Transverse colon (tissue), 4 donors: ENCODE data around the gene SEPTIN5. TPM values are rescaled to one million over a fixed set of nuclear protein-coding genes. Genes with fewer than 3 reads are reported as not detected.

Source experiments
- DNase-seq: peaks from one replicate; pipeline ENCODE4 v3.0.0-alpha.2; 2019
- H3K27ac ChIP-seq, 4 donors: fragments of 200-600 bp; sonication (generic); 2 replicates each; pipeline ENCODE4 v1.5.1; 2016 to 2018; ENCODE audit warnings: inconsistent platforms in 4 of 4
- H3K27me3 ChIP-seq: fragments of 200-600 bp; sonication (generic); 2 replicates; pipeline ENCODE4 v1.5.1; 2017; ENCODE audit warnings: inconsistent platforms
- H3K36me3 ChIP-seq, 4 donors: fragments of 200-600 bp; sonication (generic); 2 replicates each; pipeline ENCODE4 v1.5.1; 2017 to 2019; ENCODE audit warnings: inconsistent platforms in 4 of 4
- H3K4me1 ChIP-seq, 4 donors: fragments of 200-600 bp; sonication (generic); 2 replicates each; pipeline ENCODE4 v1.5.1; 2017 to 2020; ENCODE audit warnings: inconsistent platforms in 4 of 4
- H3K4me3 ChIP-seq, 4 donors: fragments of 200-600 bp; sonication (generic); 1 replicate in 1 of 4; 2 replicates in 3 of 4; pipeline versions ENCODE4 v1.5.1 to v1.6.1; 2017 to 2019; ENCODE audit warnings: inconsistent platforms in 4 of 4
- H3K9me3 ChIP-seq, 2 donors: fragments of 200-600 bp; sonication (generic); 2 replicates each; pipeline ENCODE4 v1.5.1; 2017 to 2019; ENCODE audit warnings: inconsistent platforms in 2 of 2
- EP300 ChIP-seq: sonication (generic); formaldehyde crosslinking; IDR thresholded peaks from one replicate; pipeline ENCODE4 v1.6.1; 2017; ENCODE audit warnings: antibody characterized with exemption, low read depth
- POLR2A ChIP-seq: fragments of 450-650 bp; IDR thresholded peaks from one replicate; pipeline ENCODE4 v1.6.1; 2016; ENCODE audit warnings: antibody characterized with exemption, mild to moderate bottlenecking, moderate library complexity
- POLR2AphosphoS5 ChIP-seq, 3 donors: sonication (generic); formaldehyde crosslinking; IDR thresholded peaks; one replicate each; pipeline ENCODE4 v1.6.1; 2016; ENCODE audit warnings: antibody characterized with exemption in 3 of 3
- WGBS, 2 donors: methylation state at CpG; one replicate each; pipeline ENCODE4 v1.1.5; 2018; ENCODE audit warnings: low coverage in 1 of 2; 5-methylcytosine and 5-hydroxymethylcytosine counted together
- in situ Hi-C, 4 donors: fragments of 200-750 bp; cut with MboI; loops; one replicate each; pipeline versions ENCODE4 v1.15.0 to v1.15.1; 2017; ENCODE audit warnings: low sequenced_read_pairs in 3 of 4, low pct_ligation_motif_present in 1 of 4, low pct_unique_long_range_greater_than_20kb in 1 of 4
- intact Hi-C: fragments of 100-400 bp; cut with DNase I; formaldehyde crosslinking; loops from one replicate; pipeline ENCODE4 v1.15.1; 2023; ENCODE audit warnings: low total_unique reads
- total RNA-seq, 4 donors: library from RNA; depleted of rRNA; stranded (reverse); fragments of >200 nt; gene quantifications; one replicate each; pipeline ENCODE4 v1.1.0, GENCODE V29; 2016
- TF ChIP-seq, protein P1 (sequence below), 5 experiments: fragments of 200-600 bp in 3 of 5; fragments of 450-650 bp in 2 of 5; sonication (generic) in 3 of 5; IDR thresholded peaks; 1 replicate in 2 of 5; 2 replicates in 3 of 5; pipeline ENCODE4 v1.5.1; 2016 to 2017; ENCODE audit warnings: antibody characterized with exemption in 5 of 5, inconsistent platforms in 3 of 5, mild to moderate bottlenecking in 2 of 5, moderate library complexity in 1 of 5

The SEPTIN5 gene
- total RNA-seq, 4 donors from 2014 or later = 2.5 to 709 (median 5.4) TPM

- DNase-seq = no peak
- WGBS, 2 donors = 66 to 72% methylated on average over 16 to 21 of the region's 21 CpGs
- no peaks in the 10 kb centered on the region for H3K9me3 ChIP-seq
- H3K27ac ChIP-seq = no peak overlapping the region
- in situ Hi-C loops (no loop called here), intact Hi-C loops (no loop called here)
- peaks cover 0 to 4% (median 1%) of the 10 kb centered on the region in 4 donors for H3K4me1 ChIP-seq
- no peaks in the 10 kb centered on the region for H3K36me3 ChIP-seq
- no peak overlapping the region for H3K4me3 ChIP-seq
- H3K27me3 ChIP-seq = no peaks in the 10 kb centered on the region
- no peak for TF ChIP-seq EP300
- no peak for TF ChIP-seq POLR2AphosphoS5 (IDR thresholded peaks at IDR 0.05)
- TF ChIP-seq, protein P1, sequence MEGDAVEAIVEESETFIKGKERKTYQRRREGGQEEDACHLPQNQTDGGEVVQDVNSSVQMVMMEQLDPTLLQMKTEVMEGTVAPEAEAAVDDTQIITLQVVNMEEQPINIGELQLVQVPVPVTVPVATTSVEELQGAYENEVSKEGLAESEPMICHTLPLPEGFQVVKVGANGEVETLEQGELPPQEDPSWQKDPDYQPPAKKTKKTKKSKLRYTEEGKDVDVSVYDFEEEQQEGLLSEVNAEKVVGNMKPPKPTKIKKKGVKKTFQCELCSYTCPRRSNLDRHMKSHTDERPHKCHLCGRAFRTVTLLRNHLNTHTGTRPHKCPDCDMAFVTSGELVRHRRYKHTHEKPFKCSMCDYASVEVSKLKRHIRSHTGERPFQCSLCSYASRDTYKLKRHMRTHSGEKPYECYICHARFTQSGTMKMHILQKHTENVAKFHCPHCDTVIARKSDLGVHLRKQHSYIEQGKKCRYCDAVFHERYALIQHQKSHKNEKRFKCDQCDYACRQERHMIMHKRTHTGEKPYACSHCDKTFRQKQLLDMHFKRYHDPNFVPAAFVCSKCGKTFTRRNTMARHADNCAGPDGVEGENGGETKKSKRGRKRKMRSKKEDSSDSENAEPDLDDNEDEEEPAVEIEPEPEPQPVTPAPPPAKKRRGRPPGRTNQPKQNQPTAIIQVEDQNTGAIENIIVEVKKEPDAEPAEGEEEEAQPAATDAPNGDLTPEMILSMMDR (IDR thresholded peaks at IDR 0.05) = no peak
- TF ChIP-seq POLR2A = no peak
These were observed 47.4 kb upstream of the SEPTIN5 start for GRCh38 chr22:19666673-19667593.

DNA sequence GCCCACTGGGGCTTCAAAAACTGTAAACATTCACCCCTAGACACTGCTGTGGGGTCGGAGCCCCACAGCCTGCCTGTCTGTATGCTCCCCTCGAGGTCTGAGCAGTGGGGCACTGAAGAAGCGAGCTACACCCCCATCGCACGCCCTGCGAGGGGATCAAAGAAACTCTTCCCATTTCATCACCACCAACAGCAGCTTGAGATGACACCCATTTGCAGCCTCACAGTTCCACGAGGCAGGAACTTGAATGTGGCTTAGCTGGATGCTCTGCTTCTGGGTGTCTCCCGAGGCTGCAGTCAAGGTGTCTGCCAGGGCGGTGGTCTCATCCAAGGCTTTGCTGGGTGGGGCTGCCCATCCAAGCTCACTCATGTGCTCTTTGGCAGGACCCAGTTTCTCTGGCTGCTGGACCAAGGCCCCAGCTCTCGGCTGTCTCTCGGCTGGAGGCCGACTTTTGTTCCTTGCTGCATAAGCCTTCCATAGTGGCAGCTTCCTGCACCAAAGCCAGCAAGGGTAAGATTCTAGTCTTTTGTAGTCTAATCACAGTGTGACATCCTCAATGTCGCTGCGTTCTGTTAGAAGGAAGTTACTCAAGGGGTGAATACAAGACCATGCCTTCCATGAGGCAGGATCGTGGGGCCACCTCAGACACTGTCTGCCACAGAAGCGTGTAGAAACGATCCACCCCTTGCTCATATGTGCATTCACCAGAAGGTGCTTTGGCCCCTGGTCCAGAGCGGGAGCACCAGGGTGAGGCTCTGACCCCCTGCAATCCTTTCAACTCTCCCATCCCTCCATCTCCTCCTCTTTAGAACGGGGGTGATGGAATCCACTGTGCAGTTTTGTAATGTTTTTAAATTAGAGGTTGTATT lies 46.2 kb upstream of the SEPTIN5 start:
- Histone ChIP-seq H3K9me3 (no peaks in the 10 kb centered on the region), H3K27me3 (no peaks in the 10 kb centered on the region), H3K36me3 (no peaks in the 10 kb centered on the region), H3K4me3 (no peak overlapping the region), H3K27ac (no peak overlapping the region), H3K4me1 (peaks cover 0 to 4% (median 1%) of the 10 kb centered on the region in 4 donors)
- no peak for DNase-seq
- 60 to 89% methylated on average over 1 to 19 of the region's 19 CpGs for WGBS, 2 donors
- intact Hi-C loops (no loop called here), in situ Hi-C loops (no loop called here)
- TF ChIP-seq POLR2AphosphoS5 (IDR thresholded peaks at IDR 0.05) = no peak
- TF ChIP-seq, protein P1 (IDR thresholded peaks at IDR 0.05) = no peak

DNA sequence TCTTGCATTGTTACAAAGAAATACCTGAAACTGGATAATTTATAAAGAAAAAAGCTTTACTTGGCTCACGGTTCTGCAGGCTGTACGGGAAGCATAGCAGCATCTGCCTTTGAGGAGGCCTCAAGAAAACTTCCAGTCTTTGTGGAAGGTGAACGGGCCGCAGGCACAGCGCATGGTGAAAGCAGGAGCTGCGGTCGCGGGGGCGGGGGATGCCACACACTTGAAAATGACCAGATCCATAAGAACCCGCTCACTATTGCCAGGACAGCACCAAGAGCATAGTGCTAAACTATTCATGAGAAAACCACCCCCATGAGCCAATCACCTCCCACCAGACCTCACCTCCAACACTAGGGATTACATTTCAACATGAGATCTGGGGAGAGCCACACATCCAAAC lies 45.6 kb upstream of the SEPTIN5 start:
- intact Hi-C loops = no loop called here

More for the DNA sequence above, 45.6 kb upstream of the SEPTIN5 start:
- in situ Hi-C loops = no loop called here
- no peak for DNase-seq
- H3K9me3 ChIP-seq = no peaks in the 10 kb centered on the region
- no peaks in the 10 kb centered on the region for H3K27me3 ChIP-seq
- H3K27ac ChIP-seq = no peak overlapping the region
- WGBS, 2 donors = 80 to 93% methylated on average over 1 to 10 of the region's 10 CpGs
- no peak for TF ChIP-seq POLR2AphosphoS5 (IDR thresholded peaks at IDR 0.05)
- no peak for TF ChIP-seq EP300
- no peak for TF ChIP-seq POLR2A
- TF ChIP-seq, protein P1 (IDR thresholded peaks at IDR 0.05) = no peak
- no peaks in the 10 kb centered on the region for H3K36me3 ChIP-seq
- H3K4me3 ChIP-seq = no peak overlapping the region
- no peaks in the 10 kb centered on the region for H3K4me1 ChIP-seq
